GM12872 (cell line): Measurements from ENCODE around the gene CCDC142.

ENCODE experiments used
- TF ChIP-seq, protein P1 (sequence below): IDR thresholded peaks from 3 replicates; pipeline ENCODE4 v1.5.1; 2011; ENCODE audit warnings: low read depth, mild to moderate bottlenecking, low read length, moderate library complexity; ENCODE audit not compliant: insufficient read depth

Gene CCDC142

DNA sequence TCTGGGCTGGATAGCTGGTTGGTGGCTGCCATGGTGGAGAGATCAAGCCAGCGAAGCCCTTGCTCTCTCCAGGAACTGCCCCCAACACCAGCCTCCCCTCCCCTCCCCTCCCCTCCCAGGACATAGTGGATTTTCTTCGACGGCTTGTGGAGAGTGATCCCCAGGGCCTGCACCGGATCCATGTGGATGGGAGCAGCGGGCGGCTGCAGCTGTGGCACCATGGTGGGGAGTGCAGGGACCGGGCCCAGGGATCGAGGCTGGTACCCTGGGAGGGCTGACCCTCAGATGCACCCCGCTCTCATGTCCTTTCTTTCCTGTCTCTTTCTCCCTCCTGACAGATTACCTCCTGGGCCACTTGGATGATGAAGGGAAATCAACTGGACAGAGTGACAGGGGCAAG lies 7.1 kb upstream of the CCDC142 start:
- TF ChIP-seq, protein P1, sequence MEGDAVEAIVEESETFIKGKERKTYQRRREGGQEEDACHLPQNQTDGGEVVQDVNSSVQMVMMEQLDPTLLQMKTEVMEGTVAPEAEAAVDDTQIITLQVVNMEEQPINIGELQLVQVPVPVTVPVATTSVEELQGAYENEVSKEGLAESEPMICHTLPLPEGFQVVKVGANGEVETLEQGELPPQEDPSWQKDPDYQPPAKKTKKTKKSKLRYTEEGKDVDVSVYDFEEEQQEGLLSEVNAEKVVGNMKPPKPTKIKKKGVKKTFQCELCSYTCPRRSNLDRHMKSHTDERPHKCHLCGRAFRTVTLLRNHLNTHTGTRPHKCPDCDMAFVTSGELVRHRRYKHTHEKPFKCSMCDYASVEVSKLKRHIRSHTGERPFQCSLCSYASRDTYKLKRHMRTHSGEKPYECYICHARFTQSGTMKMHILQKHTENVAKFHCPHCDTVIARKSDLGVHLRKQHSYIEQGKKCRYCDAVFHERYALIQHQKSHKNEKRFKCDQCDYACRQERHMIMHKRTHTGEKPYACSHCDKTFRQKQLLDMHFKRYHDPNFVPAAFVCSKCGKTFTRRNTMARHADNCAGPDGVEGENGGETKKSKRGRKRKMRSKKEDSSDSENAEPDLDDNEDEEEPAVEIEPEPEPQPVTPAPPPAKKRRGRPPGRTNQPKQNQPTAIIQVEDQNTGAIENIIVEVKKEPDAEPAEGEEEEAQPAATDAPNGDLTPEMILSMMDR, result no peak

DNA sequence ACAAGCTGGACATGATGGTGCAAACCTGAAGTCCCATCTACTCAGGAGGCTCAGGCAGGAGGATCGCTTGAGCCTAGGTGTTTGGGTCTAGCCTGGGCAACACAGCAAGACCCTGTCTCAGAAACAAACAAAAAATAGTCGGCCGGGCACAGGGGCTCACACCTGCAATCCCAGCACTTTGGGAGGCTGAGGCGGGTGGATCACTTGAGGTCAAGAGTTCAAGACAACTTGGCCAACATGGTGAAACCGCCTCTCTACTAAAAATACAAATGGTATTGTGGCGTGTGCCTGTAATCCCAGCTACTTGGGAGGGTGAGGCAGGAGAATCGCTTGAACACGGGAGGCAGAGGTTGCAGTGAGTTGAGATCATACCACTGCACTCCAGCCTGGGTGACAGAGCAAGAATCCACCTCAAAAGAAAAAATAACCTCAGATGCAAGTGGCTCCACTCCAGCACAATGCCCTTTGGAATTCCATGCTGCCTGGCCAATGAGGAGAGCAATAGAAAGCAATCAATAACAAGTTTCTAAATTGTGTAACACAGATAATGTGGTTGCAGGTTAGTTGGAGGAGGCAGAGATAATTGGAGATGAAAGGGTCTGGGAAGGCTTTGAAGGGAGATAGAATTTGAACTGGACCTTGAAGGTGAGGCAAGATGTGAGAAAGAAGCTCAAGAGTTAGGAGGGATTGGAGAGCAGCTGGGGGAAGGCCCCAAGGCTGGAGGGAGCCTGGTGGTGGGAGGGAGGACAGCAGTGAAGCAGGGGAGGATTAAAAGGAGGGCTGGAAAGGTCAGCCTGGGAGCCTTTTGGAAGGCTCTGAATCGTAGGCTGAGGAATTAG lies 6.1 kb upstream of the CCDC142 start:
- TF ChIP-seq, protein P1, result no peak

DNA sequence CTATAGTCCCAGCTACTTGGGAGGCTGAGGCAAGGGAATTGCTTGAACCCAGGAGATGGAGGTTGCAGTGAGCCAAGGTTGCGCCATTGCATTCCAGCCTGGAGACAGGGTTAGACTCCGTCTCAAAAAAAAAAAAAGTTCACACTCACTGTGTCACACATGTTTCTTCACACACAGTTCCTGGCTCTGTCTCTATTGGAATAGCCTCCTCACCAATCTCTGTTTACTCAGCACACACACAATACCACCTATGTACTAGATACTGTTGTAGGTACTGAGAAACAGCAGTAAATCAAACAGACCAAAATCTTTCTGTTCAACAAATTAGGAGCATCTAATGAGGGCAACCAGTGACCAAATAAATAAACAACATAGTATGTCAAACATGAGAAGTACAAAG lies 3.3 kb upstream of the CCDC142 start:
- TF ChIP-seq, protein P1, result no peak

DNA sequence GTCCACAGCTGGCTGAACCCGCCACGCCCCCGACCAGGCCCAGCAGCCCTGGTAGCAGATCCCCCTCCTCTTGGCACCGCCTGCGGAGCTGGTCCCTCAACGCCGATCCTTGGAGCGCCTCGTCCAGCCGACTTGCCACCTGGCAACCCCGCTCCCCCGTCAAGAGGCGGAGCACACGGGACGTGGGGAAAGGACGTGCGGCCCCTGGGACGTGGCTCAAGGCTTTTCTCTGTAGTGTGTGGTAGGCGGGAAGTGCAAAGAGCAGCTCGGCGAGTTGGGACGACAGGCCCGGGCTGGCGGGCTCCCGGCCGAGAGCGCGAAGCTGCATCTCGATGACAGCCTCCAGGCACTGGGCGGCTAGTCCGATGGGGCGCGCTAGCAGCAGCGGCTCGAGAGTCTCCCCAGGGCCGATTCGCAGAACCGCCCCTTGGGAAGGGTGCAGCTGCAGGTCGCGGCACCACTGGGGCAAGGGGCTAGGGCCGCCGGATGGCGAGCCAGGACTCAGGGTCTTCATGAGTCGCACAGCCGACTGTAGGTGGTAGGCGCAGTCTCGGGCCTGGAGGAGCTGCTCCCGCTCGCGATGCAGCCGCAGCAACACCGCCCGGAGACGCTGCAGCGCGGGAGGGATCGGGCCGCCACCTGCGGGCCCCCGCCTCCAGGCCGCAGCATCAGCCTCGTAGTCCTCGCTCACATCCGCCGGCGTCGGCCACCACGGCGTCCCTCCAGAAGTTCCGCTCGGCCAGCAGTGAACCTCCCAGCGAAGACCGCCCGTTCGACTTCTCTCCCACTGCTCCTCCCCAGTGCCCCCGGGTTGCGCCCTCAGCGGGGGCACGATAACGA lies 617 bp downstream of the CCDC142 start:
- TF ChIP-seq, protein P1, result no peak

DNA sequence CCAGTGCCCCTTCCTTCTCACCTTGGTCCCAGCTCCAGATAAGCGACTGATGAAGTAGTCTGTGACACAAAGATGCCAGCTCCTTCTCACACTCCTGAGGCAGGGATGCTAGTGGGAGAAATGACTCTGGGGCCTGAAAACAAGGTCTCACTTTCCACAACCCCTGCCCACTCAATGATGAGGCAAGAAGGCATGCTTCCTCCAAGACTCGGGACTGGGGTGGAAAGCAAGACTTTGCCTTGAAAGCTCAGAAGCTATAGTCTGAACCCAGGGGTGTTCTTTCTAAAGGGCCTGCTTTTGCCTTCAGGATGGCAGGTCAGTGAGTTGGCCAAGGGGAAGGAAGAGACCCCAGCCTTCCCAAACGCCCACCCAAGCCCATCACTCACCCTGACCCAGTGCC lies 1.4 kb downstream of the CCDC142 start:
- TF ChIP-seq, protein P1, result no peak

DNA sequence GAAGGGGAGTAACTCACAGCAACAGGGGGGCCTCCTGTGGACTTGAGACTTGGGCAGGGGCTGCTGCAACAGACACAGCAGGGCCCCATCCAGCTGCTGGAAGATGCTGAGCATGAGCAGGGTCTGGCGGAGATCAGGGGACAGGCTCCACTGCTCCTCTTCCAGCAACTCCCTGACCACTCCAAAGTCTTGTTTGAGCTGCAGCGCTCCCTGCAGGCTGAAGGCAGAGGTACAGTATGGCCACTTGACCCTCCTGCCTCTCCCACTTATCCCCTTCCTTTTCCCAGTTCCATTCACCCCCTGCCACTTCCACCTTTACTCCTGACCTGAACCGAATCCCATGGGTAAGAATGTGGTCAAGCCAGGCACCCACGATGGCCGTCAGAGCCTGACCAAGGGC lies 7.9 kb downstream of the CCDC142 start:
- TF ChIP-seq, protein P1, result peak; percentile 68

DNA sequence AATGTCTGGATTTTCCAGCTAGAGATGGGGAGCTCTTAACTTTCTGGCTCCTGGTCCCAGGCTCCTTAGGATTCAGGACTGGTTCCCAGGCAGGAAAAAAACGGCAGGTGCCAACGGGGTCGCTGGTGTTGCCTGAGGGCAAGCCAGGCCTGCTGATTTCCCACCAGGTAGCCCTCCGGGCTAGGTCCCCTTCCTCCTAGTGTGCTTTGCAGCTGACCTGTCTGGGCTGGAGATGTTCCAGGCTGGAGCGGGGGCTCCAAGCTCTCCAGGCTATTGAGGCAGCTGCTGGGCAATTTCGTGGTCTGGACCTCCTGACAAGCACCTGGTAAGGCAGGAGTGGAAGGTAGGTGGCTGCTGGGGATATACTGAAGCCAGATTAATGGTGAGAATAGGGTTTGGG lies 8.3 kb downstream of the CCDC142 start:
- TF ChIP-seq, protein P1, result no peak
